Measurements from ENCODE around the gene SGMS2. TPM values are rescaled to one million over a fixed set of nuclear protein-coding genes. Genes with fewer than 3 reads are reported as not detected.

The SGMS2 gene
- total RNA-seq, 1 donor from 2014 or later: 89.0 TPM

DNA sequence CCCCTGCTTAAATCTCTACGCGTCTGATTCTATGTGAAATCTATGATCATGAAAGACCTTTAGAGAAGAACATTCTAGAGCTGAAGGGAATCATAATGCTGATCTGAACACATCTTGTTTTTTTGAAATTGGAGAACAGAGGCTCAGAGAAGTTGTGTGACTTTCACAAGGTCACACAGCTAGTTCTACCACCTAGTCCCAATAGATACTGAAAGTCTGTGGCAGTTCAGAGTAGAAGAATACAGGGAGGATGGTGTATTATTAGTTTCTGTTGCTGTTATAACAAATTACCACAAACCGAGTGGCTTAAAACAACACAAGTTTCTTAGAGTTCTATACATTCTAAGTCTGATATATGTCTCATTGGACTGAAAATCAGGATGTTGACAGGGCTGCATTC, 121.1 kb downstream of the SGMS2 start:
- no peak overlapping the region for H3K4me3 ChIP-seq
- no peaks in the 10 kb centered on the region for H3K9me3 ChIP-seq
- H3K4me1 ChIP-seq: no peaks in the 10 kb centered on the region
- DNase-seq: no peak
- H3K36me3 ChIP-seq: peaks cover 21% of the 10 kb centered on the region
- intact Hi-C loops (cut with DNase I): no loop called here
- no peak for TF ChIP-seq CTCF (IDR thresholded peaks at IDR 0.05)
- no peak overlapping the region for H3K27ac ChIP-seq
- no peak for ATAC-seq
- no peaks in the 10 kb centered on the region for H3K27me3 ChIP-seq (ENCODE audit: low read depth)

GRCh38 chr4:107950746-107951540, 126.2 kb downstream of the SGMS2 start:
- H3K27me3 ChIP-seq (ENCODE audit: low read depth): no peaks in the 10 kb centered on the region
- DNase-seq (no peak), ATAC-seq (no peak)
- peaks cover 21% of the 10 kb centered on the region for H3K36me3 ChIP-seq
- intact Hi-C loops (cut with DNase I): no loop called here
- H3K27ac ChIP-seq: no peak overlapping the region
- H3K4me3 ChIP-seq: no peak overlapping the region
- no peak for TF ChIP-seq CTCF (IDR thresholded peaks at IDR 0.05)
- no peaks in the 10 kb centered on the region for H3K4me1 ChIP-seq
- no peaks in the 10 kb centered on the region for H3K9me3 ChIP-seq

DNA sequence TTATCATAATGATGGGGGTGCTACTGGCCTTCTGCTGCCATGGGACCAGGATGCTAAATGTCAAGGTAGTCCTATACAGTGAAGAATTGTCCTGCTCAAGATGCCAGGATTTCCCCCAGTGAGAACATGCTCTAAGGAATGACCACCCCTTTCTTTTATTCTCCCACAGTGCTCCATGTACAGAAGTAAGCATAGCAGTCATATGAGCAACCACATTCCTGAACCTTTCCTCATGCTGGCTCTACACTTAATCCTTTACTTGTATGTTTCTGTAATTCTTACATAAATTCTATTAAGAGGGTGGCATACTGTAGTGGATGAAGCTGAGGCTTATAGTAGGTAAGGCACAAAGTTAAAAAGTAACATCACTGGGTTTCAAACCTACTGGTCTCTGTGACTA, 126.8 kb downstream of the SGMS2 start:
- Histone ChIP-seq H3K4me1 (no peaks in the 10 kb centered on the region), H3K27me3 (ENCODE audit: low read depth) (no peaks in the 10 kb centered on the region), H3K9me3 (no peaks in the 10 kb centered on the region), H3K27ac (no peak overlapping the region), H3K36me3 (peaks cover 21% of the 10 kb centered on the region), H3K4me3 (no peak overlapping the region)
- no peak for TF ChIP-seq CTCF (IDR thresholded peaks at IDR 0.05)
- intact Hi-C loops (cut with DNase I): no loop called here
- DNase-seq (no peak), ATAC-seq (no peak)

DNA sequence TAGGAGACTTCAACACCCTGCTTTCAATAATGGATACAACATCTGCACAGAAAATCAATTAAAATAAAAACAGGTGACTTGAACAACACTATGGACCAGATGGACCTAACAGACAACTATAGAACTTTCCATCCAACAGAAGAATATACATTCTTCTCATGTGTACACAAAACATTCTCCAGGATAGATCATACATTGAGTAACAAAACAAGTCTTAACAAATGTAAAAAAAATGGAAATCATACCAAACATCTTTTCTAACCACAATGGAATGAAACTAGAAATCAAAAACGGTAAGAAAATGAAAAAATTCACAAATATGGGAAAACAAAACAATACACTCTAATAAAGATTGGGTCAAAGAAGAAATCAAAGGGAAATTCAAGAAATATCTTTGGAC, 131.3 kb downstream of the SGMS2 start:
- Histone ChIP-seq H3K9me3 (peaks cover 4% of the 10 kb centered on the region), H3K4me3 (no peak overlapping the region), H3K27me3 (ENCODE audit: low read depth) (no peaks in the 10 kb centered on the region), H3K4me1 (no peaks in the 10 kb centered on the region), H3K27ac (no peak overlapping the region), H3K36me3 (peaks cover 4% of the 10 kb centered on the region)
- intact Hi-C loops (cut with DNase I): no loop called here
- no peak for TF ChIP-seq CTCF (IDR thresholded peaks at IDR 0.05)
- DNase-seq (no peak), ATAC-seq (no peak)

Other genes starting within 250 kb of the SGMS2 start
- 68.2 TPM for gene PAPSS1, start 104.7 kb upstream of the SGMS2 start, total RNA-seq
- gene CYP2U1, start 106.6 kb downstream of the SGMS2 start, total RNA-seq: 11.0 TPM
- gene HADH, start 165.0 kb downstream of the SGMS2 start, total RNA-seq: 48.2 TPM

Data from lower lobe of right lung (tissue), 2 donors.